Measurements from ENCODE around the gene DPP10.

DNA sequence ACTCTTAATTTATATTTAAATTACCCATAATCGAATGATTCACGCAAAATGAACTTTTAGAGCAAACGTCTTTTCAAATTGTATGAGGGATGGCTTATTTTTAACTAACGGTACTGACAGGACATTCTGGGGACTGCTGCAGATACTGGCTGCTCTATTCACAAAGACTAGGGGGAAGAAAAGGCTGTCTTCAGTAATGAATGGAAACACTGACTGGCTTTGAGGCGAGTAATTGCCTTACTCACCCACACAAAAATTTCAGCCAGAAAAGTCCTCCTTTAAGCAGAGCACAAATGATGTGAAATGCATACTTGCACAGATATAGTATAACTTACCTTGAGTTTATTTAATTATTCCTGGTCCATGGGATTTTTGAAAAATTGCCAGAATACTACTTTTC, 852.6 kb downstream of the DPP10 start:
- TF ChIP-seq POLR2A (IDR thresholded peaks at IDR 0.05), result no peak
- no peak for TF ChIP-seq POLR2AphosphoS5 (IDR thresholded peaks at IDR 0.05)
